Endometrial microvascular endothelial cells (primary cell): ENCODE measurements around the gene PIK3AP1. TPM values are rescaled to one million over a fixed set of nuclear protein-coding genes. Genes with fewer than 3 reads are reported as not detected.

Experiments
- in situ Hi-C: cut with HindIII; loops from 2 replicates; pipeline ENCODE4 v1.10.0; 2017; ENCODE audit warnings: low sequenced_read_pairs, low pct_unique_long_range_greater_than_20kb; ENCODE audit errors: inconsistent ontology term
- total RNA-seq: library from RNA; depleted of rRNA; stranded (reverse); fragments of >200 nt; gene quantifications from one replicate; pipeline ENCODE4 v1.2.3, GENCODE V29; 2015; ENCODE audit errors: inconsistent ontology term

Gene PIK3AP1
- total RNA-seq, 1 donor from 2014 or later = not detected

DNA sequence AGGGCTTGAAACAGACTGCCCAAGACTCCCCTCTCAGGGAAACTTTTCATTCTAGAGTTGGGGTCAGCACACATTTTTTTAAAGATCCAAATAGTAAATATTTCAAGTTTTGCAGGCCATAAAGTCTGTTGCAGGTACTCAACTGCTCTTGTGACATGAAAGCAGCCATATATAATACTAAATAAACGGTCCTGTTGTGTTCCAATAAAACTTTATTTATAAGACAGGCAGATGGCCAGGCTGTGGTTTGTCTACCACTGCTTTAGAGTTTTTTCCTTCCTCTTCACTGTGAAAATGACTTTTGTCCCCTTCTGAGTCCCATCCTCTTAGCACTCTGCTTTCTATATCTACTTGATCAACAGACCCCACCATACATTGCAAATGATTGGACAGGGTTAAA lies 93.0 kb downstream of the PIK3AP1 start:
- in situ Hi-C loops = no loop called here

DNA sequence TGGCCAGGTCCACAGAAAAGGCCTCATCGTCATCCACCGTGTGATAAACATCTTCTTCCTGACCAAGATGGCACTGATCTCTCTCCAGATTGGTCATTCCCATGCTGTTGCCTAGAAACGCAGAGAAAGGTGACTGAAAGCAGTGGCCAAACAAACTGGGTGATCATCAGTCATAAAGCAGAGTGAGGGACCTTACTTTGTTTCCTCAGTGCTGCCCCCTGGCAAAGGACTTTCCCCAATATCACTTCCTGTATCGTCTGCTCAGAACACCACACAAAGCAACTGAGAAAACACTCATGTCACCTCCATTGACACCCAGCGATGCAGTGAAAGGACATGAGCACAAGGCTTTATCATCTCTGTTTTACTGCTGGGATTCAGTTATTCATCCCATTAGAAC lies 93.5 kb downstream of the PIK3AP1 start:
- in situ Hi-C loops = no loop called here

DNA sequence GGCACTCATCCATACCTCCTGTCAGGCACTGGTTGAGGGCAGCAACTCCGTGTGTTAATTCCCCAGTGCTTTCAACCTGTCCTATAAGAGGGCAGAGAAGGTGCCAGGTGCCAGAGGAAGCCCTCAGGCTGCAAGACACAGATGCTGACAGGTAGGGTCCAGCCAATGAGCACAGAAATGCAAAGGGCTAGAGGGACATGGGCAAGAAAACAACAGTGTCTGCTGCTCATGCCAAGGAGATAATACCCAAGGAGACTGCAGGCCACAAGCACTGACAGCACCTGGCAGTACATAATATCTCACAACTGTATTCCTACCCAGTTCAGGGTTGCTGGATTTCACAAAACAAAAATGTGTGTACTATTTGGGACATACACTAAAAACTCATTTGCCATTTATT lies 95.1 kb downstream of the PIK3AP1 start:
- in situ Hi-C loops = no loop called here

DNA sequence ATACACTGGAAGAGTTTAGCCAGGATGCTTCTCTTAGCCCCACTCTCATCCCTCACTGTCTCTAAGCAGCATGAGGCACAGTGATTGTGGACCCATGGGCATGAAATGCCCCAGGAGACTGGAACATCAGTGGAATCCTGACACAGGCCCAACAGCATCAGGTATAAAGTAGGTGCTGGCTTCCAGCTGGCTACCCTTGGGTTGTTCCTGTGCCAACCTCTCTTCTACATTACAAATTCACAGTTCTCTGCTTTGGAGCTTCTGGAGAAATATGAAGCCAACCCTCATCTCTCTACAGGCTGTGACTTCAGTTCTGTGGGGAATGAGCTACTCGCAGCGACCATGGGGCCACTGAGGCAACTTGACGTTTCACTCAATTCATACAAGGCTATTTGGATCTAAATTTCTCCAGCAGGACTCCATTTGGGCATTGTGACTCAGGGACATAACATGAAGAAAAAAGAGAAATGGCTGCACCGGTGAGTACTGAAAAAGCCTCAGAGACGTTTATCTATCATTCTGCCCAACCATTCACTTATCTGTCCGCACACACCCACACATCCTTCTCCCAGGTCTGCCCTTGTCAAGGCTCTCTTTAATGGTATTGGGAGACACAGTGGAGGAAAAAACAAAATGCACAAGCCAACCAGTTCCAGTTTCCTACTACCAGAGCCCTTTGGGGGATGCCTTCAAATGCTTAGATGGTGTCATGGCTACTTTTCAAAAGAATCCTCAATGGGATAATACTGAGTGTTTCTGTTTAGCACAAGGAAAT lies 98.1 kb downstream of the PIK3AP1 start:
- in situ Hi-C loops = no loop called here

DNA sequence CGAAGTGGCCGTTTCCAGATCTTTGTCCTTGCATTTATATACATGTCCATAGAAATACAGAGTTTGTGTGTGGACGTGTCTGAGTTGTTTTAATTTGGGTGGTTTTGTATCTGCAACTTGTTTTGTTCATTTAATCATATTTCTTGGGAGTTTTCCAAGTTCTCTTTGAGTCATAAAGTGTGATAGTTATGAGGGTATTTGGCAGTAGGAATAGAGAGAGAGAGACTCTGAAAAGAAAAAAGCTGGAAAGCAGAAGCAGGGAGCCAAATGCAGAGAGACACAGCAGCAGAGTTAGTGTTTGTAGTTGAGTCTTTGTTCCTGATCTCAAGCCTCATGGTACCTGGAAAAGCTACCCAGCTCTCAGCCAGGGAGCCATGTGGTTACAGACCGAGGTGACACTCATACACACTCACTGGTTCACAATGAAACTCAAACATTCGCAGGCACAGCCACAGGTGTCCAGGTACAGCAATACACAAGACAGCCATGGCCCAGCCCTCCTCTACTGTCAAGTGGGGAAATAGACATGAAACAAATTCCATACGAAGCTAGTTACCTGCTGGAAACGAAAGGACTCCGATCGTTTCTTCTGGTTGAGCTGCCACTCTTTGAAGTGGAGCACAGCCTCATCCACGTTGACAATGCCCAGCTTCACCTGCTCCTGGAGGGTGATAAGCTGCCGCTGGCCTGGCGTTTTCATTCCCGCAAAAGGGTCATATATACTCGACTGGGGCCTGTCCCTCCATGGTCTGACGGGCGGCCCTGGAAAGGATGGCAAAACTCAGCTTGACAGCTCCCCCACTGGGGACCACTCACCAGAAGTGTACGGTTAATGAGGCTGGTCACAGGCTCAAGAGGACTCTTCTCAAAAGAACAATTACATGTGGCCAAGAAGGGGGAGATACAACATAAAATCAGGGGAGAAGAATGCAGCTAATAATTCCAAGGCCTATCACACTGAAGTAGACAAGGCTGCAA lies 100.2 kb downstream of the PIK3AP1 start:
- in situ Hi-C loops = no loop called here

DNA sequence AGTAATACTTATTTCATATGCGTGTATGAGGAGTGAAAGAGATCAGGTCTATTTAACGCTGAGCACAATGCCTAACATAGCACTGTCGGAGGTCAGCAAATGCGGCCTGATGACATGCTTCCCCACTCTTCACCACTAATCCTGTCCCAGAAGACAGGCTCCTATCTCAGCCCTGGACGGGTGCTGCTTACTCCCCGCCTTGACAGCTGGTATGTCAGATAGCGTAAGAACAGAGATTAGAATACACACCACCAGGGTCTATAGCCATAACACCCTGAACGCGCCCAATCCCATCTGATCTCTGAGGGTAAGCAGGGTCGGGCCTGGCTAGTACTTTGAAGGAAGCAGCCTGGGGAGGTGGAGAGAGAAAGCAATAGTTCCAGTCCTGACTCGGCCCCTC lies 101.2 kb downstream of the PIK3AP1 start:
- in situ Hi-C loops = no loop called here

DNA sequence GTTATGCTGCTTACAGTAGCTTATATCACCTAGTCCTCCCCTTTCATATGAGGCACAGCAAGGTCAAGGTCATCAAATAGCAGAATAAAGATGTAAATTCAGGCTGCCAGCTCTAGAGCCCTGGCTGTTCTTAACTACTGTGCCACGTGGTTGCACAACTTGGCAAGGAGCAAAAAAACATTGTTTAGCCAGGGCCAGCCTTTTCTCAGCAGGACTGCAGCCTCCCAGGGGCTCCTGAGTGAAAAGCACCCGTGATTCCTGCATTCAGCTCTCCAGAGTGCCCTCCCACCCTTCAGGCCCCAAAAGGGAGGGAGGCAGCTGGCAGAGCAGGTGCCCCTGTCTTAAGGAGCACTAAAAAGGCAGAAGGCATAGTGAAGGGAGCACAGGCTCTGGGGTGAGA lies 101.7 kb downstream of the PIK3AP1 start:
- in situ Hi-C loops = no loop called here

DNA sequence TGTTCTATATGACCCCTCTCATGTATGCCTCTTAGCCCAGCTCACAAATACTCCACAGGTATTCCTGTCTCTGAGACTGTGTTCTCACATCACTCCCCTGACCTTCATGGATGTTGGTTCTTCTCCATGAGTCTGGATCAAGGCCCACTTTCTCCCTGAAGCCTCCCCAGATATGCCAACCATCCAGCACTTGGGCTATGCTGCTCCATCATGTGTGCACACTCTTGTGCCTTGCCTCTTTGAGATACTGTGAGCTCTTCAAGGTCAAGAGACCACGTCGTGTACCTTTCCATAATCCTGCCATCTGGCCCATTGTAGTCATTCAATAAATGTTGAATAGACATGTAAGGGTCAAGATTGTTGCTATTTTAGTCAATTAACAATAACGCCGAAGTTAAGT lies 103.4 kb downstream of the PIK3AP1 start:
- in situ Hi-C loops = no loop called here

DNA sequence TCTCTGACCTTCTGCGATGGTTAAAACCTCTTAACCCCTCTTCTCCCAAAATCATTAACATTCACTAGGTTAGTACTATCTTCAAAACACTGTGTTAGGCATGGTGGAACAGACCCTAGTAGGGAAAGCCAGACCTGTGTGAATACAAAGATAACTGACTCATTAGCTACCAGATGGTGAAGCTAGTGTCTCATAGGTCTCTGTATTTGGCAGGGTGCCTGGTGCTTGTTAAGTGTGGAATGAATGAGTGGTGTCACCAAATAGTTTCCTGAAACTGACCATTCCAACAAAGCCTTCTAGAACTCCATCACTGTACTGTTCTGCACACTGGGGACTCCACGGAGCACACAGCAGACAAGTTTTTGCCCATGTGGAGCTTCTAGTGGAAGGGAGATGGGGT lies 105.8 kb downstream of the PIK3AP1 start:
- in situ Hi-C loops = no loop called here

DNA sequence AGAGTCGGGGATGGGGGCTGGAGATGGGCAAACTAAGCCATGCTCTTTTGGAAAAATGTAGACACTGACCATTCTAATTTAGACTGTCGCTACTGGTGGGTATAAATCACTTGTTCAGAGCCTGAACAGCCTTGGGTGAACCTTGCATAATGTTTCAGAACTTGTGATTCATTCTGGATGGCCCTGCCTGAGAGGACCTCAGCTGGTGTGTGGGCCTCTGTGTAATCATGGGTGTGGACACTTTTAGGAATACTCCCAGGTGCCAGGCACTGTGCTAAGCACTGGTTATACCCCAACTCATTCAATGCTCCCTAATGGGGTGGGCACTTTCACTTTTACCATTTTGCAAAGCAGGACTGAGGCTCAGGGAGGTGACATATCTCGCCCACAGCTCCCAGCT lies 106.7 kb downstream of the PIK3AP1 start:
- in situ Hi-C loops = no loop called here

DNA sequence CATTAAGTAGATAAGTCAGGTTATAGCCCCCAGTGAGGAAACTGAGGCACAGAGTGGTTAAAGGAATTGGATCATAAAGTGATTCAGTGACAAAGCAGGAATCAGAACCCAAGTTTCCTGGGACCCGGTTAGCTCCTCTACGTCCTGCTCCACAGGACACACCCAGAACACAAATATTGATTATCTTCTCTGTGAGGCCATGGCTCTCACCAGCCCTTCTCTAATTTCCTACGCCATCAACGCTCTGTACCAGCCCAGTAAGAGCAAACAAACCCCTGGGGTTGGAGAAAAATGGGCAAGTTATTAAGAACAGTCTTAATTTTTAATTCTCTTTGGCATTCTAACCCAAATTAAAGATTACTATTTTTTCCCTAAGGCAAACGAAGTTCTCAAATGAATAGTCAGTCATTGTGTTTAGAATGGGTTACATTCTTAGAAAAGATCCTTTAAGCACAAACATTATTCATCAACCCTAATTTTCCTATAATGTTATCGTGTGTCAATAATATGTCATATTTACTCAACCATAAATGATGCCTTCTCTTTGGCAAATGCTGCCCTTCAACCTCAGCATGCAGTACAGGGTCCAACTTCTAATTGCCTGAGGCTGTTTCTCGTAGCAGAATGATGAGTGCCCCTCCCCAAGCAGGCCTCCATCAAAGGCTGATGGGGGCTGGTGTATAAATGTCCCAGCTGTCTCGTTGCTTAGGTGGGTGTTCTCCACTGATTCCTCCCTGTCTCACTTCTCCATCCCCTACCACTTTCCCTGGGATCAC lies 108.1 kb downstream of the PIK3AP1 start:
- in situ Hi-C loops = no loop called here

DNA sequence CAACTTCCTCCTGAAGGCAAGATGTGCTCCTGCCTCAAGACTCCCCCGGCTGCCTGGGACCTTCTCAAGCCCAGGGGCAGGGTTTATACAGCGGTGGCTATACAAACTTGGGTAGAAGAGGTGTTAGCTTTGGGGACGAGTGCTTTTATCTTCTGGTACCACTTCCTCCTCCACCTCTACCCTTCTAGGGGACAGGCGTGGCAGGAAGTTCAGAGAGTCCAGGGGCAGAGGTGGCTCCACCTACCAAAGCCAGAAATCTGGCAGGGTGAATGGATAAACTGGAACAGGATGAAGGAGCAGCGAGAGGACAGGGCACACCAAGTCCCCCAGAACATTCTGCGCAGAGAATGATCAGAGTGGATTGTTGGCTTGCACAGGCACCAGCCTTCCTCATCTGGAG lies 109.5 kb downstream of the PIK3AP1 start:
- in situ Hi-C loops = no loop called here

DNA sequence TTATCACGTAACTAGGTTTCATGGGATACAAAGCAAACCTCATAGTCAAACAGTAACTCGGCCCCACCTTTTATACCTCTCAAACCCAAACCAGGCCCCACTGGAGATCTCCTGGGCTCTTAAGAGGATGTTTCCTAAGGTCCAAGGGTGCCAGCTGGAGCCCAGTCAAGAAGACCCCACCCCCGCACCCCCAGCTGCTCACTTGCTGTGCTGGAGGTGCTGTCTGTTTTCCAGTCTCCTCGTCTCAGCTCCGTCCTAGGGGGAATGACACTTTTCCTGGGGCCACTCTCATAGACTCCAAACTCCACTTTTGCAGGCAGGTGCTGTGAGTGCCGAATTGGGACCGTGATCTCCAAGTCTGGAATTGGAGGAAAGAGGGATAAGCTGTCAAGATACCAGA lies 110.8 kb downstream of the PIK3AP1 start:
- in situ Hi-C loops = no loop called here

DNA sequence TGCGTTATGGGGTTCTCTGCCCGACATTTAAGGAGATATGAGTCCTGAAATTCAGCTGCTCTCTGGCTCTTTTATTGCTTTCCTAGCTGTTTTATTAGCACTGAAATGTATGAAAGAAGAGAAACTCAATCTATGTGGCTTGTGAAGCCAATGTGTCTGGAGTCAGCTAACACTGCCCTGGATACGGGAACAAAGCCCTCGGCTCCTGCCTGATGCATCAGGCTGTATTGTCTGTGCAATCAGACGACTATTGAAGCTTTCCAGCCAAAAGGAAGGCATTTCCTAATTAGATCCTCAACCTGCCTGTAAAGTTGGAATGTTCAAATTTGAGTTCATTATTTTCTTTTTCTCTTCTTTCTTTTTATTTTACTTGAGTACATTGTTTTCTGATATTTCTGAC lies 111.5 kb downstream of the PIK3AP1 start:
- in situ Hi-C loops = no loop called here

DNA sequence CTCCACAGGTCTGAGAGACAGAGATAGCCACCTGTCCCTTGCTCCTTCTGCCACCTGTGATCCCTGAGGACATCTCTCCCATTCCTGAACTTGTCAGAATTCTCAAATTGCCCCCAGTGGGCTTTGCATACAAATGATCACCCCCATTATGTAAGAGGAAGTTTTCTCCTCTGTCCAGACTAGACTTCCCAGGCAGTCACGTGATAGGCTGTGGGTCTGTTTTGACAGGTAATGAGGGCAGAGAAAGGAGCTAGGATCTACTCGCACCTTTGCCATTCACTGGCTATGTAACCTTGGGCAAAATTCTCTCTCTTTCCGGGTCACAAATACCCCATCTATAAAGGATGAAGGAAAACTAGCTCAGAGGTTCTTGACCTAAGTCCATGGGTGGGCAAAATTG lies 112.1 kb downstream of the PIK3AP1 start:
- in situ Hi-C loops = no loop called here

DNA sequence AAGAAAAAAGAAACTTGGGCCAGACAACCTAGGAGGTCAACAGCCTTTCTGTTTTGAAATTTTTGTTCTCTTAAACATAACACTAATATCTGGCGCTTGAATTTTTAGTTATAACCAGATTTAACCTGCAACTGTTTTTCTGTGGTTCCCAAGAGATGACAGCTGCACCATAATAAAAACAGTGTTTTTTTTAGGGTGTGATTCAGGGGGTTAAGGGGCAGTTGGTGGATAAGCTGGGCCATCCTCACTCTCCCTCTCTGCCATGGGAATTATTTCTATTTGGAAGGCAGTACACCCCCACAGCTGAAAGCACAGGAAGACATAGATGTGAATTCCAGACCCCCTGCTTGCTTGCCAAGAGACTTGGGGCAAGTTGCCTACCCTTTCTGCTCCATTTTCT lies 113.4 kb downstream of the PIK3AP1 start:
- in situ Hi-C loops = no loop called here

DNA sequence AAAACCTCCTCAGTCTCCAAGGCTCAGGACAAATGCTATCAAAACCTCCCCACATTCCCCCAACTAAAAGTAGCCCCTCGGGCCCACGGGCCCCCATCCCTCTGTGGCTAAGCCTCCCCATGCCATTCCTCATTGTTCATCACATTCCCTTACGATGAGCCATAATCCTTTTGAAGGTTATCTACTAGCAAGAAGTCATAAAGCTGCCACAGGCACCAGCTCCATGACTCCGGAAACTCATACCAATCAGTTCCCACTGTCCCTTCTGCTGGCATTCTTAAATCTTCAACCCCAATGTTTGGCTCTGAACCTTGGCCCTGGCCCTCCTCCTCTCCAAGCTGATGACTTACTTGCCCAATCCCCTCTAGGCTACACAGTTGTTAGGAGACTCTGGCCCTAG lies 114.1 kb downstream of the PIK3AP1 start:
- in situ Hi-C loops = no loop called here

DNA sequence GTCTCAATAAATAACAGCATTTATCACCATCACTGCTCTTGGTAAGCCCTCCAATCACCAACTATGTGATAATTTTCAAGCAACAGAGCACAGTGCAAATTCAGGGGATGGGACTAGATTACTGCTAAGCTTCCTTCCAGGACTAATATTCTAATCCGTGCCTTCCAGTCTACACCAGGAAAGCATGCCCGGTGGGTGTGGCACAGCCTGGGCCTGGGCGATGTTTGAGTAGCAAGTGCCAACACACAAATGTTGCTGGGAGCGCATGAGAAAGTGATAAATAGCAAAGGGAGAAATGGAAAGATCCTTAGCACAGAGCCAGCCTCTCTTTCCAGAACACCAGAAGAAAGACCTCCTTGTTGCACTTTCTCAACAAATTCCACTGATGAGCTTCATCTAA lies 120.0 kb downstream of the PIK3AP1 start:
- in situ Hi-C loops = no loop called here

DNA sequence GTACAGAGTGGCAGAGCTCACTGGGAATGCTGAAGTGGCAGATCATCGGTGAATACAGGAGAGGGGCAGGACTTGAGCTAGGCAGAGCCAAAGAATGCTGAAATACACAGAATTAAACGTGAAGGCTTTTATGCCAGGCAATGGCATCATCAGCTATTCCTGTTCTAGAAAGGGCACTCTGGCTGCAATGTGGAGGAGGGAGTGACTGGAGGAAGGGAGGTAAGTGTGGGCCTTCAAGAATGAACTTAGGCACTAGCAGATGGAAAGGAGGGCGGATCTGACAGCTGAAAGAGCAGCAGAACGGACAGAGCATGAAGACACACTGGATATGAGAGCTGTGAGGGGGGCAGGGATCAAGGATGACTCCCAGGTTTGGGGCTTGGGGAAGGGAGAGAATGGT lies 121.5 kb downstream of the PIK3AP1 start:
- in situ Hi-C loops = no loop called here
